K562 (cell line): ENCODE measurements around the gene HDHD2. TPM values are rescaled to one million over a fixed set of nuclear protein-coding genes. Genes with fewer than 3 reads are reported as not detected.

Experiments
- E2F6 ChIP-seq, 2 experiments: IDR thresholded peaks; 2 replicates each; pipeline ENCODE4 v1.6.1; 2011; ENCODE audit warnings: borderline replicate concordance in 1 of 2, control low read depth in 1 of 2, low read depth in 1 of 2, low read length in 1 of 2, mild to moderate bottlenecking in 1 of 2, mixed read lengths in 1 of 2, moderate library complexity in 1 of 2; ENCODE audit not compliant: insufficient read depth in 1 of 2, insufficient read length in 1 of 2, poor library complexity in 1 of 2, severe bottlenecking in 1 of 2; ENCODE audit errors: extremely low read depth in 1 of 2
- EP300 ChIP-seq: IDR thresholded peaks from 2 replicates; pipeline ENCODE4 v1.6.1; 2012; ENCODE audit warnings: low read length, improper control_type of control experiment
- ETS1 ChIP-seq: conservative IDR thresholded peaks from 2 replicates; pipeline ENCODE4 v1.6.1; 2011; ENCODE audit warnings: low read depth, mild to moderate bottlenecking, low read length; ENCODE audit not compliant: control insufficient read depth
- FOXK2 ChIP-seq, 2 experiments: fragments of 450-650 bp; IDR thresholded peaks in 1 of 2; conservative IDR thresholded peaks in 1 of 2; 2 replicates each; pipeline ENCODE4 v1.6.1; 2016; ENCODE audit warnings: low read depth in 2 of 2, mild to moderate bottlenecking in 1 of 2
- HIVEP1 ChIP-seq: fragments of 250-450 bp; sonication (Bioruptor Pico); IDR thresholded peaks from 2 replicates; pipeline ENCODE4 v1.4.0; 2020; ENCODE audit warnings: mild to moderate bottlenecking
- KAT2B ChIP-seq: IDR thresholded peaks from one replicate; pipeline ENCODE4 v1.6.1; 2012; ENCODE audit warnings: low read depth, mild to moderate bottlenecking, control low read depth, inconsistent platforms, low read length, moderate library complexity
- NFRKB ChIP-seq: fragments of 450-650 bp; IDR thresholded peaks from 2 replicates; pipeline ENCODE4 v1.6.1; 2016; ENCODE audit warnings: low read depth
- PKNOX1 ChIP-seq: fragments of 450-650 bp; IDR thresholded peaks from 2 replicates; pipeline ENCODE4 v1.6.1; 2016
- POLR2A ChIP-seq: fragments of 450-650 bp; conservative IDR thresholded peaks from 2 replicates; pipeline ENCODE4 v1.6.1; 2016
- POLR2B ChIP-seq: fragments of 450-650 bp; IDR thresholded peaks from 2 replicates; pipeline ENCODE4 v1.6.1; 2018; ENCODE audit warnings: low read depth; ENCODE audit not compliant: partially characterized antibody
- SAP30 ChIP-seq: fragments of 200-600 bp; sonication (generic); IDR thresholded peaks from 2 replicates; pipeline ENCODE4 v1.6.1; 2012; ENCODE audit warnings: borderline replicate concordance, low read depth, mild to moderate bottlenecking, moderate library complexity, low read length, control low read depth, inconsistent platforms; ENCODE audit not compliant: insufficient read depth, poor library complexity, severe bottlenecking
- ZFP1 ChIP-seq: fragments of 450-650 bp; formaldehyde crosslinking; IDR thresholded peaks from 2 replicates; pipeline ENCODE4 v1.4.0; 2020; ENCODE audit warnings: mild to moderate bottlenecking, mixed read lengths
- ZNF197 ChIP-seq: fragments of 200-800 bp; sonication (Bioruptor generic); IDR thresholded peaks from 2 replicates; pipeline ENCODE4 v1.6.1; 2016; ENCODE audit warnings: low read depth, missing genetic modification characterization, missing compliant biosample characterization
- ZNF830 ChIP-seq: fragments of 250-450 bp; sonication (Bioruptor Pico); IDR thresholded peaks from 2 replicates; pipeline ENCODE4 v1.5.0; 2021; ENCODE audit warnings: mild to moderate bottlenecking
- polyA plus RNA-seq, 8 experiments: library from polyadenylated mRNA; depleted of rRNA in 4 of 8; stranded (reverse) in 5 of 8; unstranded in 3 of 8; fragments of >200 nt; fragmentation: Nextera tagmentation in 2 of 8; fragmentation: Illumina TruSeq in 1 of 8; extraction: Ambion mirVana in 2 of 8; extraction: Trizol in 1 of 8; gene quantifications; 2 replicates each; pipeline versions ENCODE4 v1.2.1 to v1.2.3, GENCODE V29; 2011 to 2014; ENCODE audit warnings: inconsistent platforms in 1 of 8, missing spikeins in 1 of 8
- total RNA-seq, 7 experiments: library from RNA; depleted of rRNA in 6 of 7; stranded (reverse); fragments of >200 nt in 6 of 7; fragmentation: Illumina TruSeq in 2 of 7; extraction: Trizol in 2 of 7; gene quantifications; 2 replicates each; pipeline versions ENCODE4 v1.2.1 to v1.2.3, GENCODE V29; 2011 to 2021; ENCODE audit warnings: low replicate concordance in 1 of 7
- TF ChIP-seq, protein P1 (sequence below): fragments of 250-450 bp; sonication (Bioruptor Pico); IDR thresholded peaks from 2 replicates; pipeline ENCODE4 v1.4.0; 2020
- TF ChIP-seq, protein P2 (sequence below): fragments of 450-650 bp; IDR thresholded peaks from 2 replicates; pipeline ENCODE4 v1.6.1; 2014; ENCODE audit warnings: low read depth, mild to moderate bottlenecking, moderate library complexity, borderline replicate concordance

Gene HDHD2
- total and polyA plus RNA-seq, 9 of the 15 experiments (the other 6 are each of a cell fraction or from before 2014, with no cell fraction given): 6.8 to 25.2 (median 21.5) TPM

DNA sequence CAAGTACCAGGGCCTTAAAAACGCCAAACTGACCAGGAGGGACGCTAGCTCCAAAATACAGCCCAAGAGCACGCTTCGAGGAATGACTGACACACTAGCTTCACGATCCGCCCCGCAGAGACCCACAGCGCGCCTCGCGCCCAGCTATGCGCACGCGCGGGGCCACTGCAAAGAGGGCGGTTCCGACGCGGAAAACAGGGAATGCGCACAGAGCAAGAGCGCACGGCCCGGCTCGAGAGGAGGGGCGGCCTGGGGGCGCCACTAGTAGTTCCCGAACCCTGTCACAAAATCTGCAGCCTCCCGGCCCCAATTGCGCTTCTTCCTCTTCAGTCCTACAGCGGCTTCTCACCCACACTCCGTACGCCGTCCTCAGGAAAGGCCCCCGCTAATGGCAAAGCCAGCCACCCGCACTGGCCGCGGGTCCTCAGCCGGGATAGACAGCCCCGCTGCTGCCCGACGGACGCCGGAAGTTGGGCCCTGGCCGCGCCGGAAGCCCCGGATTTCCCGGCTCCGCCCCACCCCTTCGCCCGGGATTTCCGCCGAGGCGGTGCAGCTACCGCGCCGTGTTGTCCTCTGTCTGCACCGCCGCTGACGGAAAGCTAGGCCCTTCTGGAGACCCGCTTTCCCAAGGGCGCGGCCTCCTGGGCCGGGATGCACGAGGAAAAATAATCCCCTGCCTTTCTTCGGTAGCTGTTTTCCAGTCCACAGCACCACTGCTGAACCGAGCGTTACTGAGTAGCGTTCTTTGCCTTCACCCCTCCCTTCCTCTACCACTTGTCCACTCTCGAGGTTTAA lies at the start of gene HDHD2 (continued):
- peak; percentile 24 to 63 for TF ChIP-seq E2F6 (IDR thresholded peaks at IDR 0.05; ENCODE audit: borderline replicate concordance in 1 of 2, extremely low read depth in 1 of 2, insufficient read depth in 1 of 2, insufficient read length in 1 of 2, low read depth in 1 of 2, low read length in 1 of 2, poor library complexity in 1 of 2, severe bottlenecking in 1 of 2)
- peak; percentile 68 for TF ChIP-seq POLR2B
- TF ChIP-seq PKNOX1: peak; percentile 86
- TF ChIP-seq ZNF830 (CRISPR knock-in tag): no peak
- TF ChIP-seq FOXK2 (conservative IDR thresholded peaks at IDR 0.05 in 1 of 2, IDR thresholded peaks at IDR 0.05 in 1 of 2; ENCODE audit: low read depth in 2 of 2): peak in 1 of 2 experiments; percentile 49; a peak in 2 of 4 replicates
- peak; percentile 41 for TF ChIP-seq SAP30
- TF ChIP-seq ZNF197 (CRISPR knock-in tag): no peak
- no peak for TF ChIP-seq KAT2B
- no peak for TF ChIP-seq EP300
- TF ChIP-seq HIVEP1 (CRISPR knock-in tag): 0 out of 2 replicates have a peak, but pooled peaks have one; percentile 32
- TF ChIP-seq ZFP1: no peak
- peak; percentile 16; the same call in 1 of the 2 replicates for TF ChIP-seq ETS1
- TF ChIP-seq POLR2A: peak; percentile 85
- TF ChIP-seq, protein P1, sequence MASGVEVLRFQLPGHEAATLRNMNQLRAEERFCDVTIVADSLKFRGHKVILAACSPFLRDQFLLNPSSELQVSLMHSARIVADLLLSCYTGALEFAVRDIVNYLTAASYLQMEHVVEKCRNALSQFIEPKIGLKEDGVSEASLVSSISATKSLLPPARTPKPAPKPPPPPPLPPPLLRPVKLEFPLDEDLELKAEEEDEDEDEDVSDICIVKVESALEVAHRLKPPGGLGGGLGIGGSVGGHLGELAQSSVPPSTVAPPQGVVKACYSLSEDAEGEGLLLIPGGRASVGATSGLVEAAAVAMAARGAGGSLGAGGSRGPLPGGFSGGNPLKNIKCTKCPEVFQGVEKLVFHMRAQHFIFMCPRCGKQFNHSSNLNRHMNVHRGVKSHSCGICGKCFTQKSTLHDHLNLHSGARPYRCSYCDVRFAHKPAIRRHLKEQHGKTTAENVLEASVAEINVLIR (CRISPR knock-in tag): no peak
- no peak for TF ChIP-seq NFRKB
- TF ChIP-seq, protein P2, sequence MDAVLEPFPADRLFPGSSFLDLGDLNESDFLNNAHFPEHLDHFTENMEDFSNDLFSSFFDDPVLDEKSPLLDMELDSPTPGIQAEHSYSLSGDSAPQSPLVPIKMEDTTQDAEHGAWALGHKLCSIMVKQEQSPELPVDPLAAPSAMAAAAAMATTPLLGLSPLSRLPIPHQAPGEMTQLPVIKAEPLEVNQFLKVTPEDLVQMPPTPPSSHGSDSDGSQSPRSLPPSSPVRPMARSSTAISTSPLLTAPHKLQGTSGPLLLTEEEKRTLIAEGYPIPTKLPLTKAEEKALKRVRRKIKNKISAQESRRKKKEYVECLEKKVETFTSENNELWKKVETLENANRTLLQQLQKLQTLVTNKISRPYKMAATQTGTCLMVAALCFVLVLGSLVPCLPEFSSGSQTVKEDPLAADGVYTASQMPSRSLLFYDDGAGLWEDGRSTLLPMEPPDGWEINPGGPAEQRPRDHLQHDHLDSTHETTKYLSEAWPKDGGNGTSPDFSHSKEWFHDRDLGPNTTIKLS: no peak
